ENCODE data around the gene COA1.

- TF ChIP-seq EZH2 (IDR thresholded peaks at IDR 0.05; ENCODE audit: insufficient read depth, poor library complexity, severe bottlenecking), result no peak
- TF ChIP-seq EZH2phosphoT487 (IDR thresholded peaks at IDR 0.05; ENCODE audit: insufficient read depth, low read depth), result no peak
Observed at GRCh38 chr7:43693687-43694398, 35.5 kb downstream of the COA1 start.
